Breast epithelium (tissue), 4 donors: ENCODE measurements around the gene KIF12. TPM values are rescaled to one million over a fixed set of nuclear protein-coding genes. Genes with fewer than 3 reads are reported as not detected.

Source experiments
- DNase-seq, 2 donors: peaks; one replicate each; pipeline ENCODE4 v3.0.0-alpha.2; 2019; ENCODE audit warnings: low spot score in 2 of 2
- H3K27ac ChIP-seq, 2 donors: fragments of 200-600 bp; sonication (generic) in 1 of 2; one replicate each; pipeline ENCODE4 v1.5.1; 2016 to 2019; ENCODE audit warnings: mild to moderate bottlenecking in 1 of 2
- H3K27me3 ChIP-seq, 2 donors: fragments of 200-600 bp; sonication (generic) in 1 of 2; one replicate each; pipeline versions ENCODE4 v1.5.1 to v1.6.0; 2017 to 2019; ENCODE audit warnings: control low read depth in 1 of 2, mild to moderate bottlenecking in 1 of 2
- H3K36me3 ChIP-seq: fragments of 200-600 bp; one replicate; pipeline ENCODE4 v1.5.1; 2019
- H3K4me1 ChIP-seq, 2 donors: fragments of 200-600 bp; sonication (generic); one replicate each; pipeline ENCODE4 v1.5.1; 2016 to 2019; ENCODE audit warnings: control low read depth in 1 of 2
- H3K4me3 ChIP-seq, 3 donors: fragments of 200-600 bp; sonication (generic); 1 replicate in 2 of 3; 2 replicates in 1 of 3; pipeline ENCODE4 v1.5.1; 2016 to 2019; ENCODE audit warnings: mild to moderate bottlenecking in 3 of 3, moderate library complexity in 2 of 3
- H3K9me3 ChIP-seq, 2 donors: fragments of 200-600 bp; sonication (generic) in 1 of 2; one replicate each; pipeline ENCODE4 v1.5.1; 2016 to 2019; ENCODE audit warnings: control low read depth in 1 of 2
- POLR2A ChIP-seq: fragments of 450-650 bp; IDR thresholded peaks from one replicate; pipeline ENCODE4 v1.6.1; 2016; ENCODE audit warnings: antibody characterized with exemption, mild to moderate bottlenecking, moderate library complexity
- POLR2AphosphoS5 ChIP-seq, 3 donors: sonication (generic); formaldehyde crosslinking; IDR thresholded peaks; one replicate each; pipeline ENCODE4 v1.6.1; 2017; ENCODE audit warnings: antibody characterized with exemption in 3 of 3
- intact Hi-C: fragments of 100-400 bp; cut with DNase I; formaldehyde crosslinking; loops from one replicate; pipeline ENCODE4 v1.15.1; 2023; ENCODE audit warnings: low total_unique reads
- total RNA-seq, 3 donors: library from RNA; depleted of rRNA; stranded (reverse); fragments of >200 nt; gene quantifications; one replicate each; pipeline ENCODE4 v1.1.0, GENCODE V29; 2016
- TF ChIP-seq, protein P1 (sequence below), 3 donors: fragments of 450-650 bp; IDR thresholded peaks; one replicate each; pipeline ENCODE4 v1.5.1; 2016 to 2017; ENCODE audit warnings: antibody characterized with exemption in 3 of 3, mild to moderate bottlenecking in 3 of 3, moderate library complexity in 3 of 3

Gene KIF12
- total RNA-seq, 3 donors from 2014 or later: 14.4 to 34.4 TPM; not detected in 1

DNA sequence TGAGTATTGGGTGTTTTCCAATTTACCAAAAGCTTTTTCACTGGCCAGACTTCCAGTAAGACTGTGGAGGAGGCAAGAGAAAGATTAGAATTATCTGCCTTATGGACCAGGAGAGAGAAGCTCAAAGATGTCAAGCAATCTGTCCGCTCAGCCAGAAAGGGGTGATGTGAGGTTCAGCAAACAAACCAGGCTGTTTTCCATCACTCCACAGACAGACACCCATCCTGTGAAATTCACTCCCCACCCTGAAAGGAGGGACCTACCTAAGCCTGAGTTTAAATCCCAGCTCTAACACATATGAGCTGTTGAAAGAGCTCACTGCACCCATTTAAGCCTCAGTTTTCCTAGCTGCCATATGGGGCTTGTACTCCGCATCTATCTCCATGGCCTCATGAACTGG lies 41.3 kb upstream of the KIF12 start:
- Histone ChIP-seq H3K9me3 (no peaks in the 10 kb centered on the region), H3K4me3 (no peak overlapping the region), H3K27me3 (no peaks in the 10 kb centered on the region), H3K36me3 (no peaks in the 10 kb centered on the region), H3K27ac (peak overlapping the region in 1 of 2 donors; percentile 11), H3K4me1 (no peaks in the 10 kb centered on the region)
- intact Hi-C loops: no loop called here
- TF ChIP-seq POLR2AphosphoS5 (IDR thresholded peaks at IDR 0.05) (no peak), POLR2A (no peak)
- TF ChIP-seq, protein P1, sequence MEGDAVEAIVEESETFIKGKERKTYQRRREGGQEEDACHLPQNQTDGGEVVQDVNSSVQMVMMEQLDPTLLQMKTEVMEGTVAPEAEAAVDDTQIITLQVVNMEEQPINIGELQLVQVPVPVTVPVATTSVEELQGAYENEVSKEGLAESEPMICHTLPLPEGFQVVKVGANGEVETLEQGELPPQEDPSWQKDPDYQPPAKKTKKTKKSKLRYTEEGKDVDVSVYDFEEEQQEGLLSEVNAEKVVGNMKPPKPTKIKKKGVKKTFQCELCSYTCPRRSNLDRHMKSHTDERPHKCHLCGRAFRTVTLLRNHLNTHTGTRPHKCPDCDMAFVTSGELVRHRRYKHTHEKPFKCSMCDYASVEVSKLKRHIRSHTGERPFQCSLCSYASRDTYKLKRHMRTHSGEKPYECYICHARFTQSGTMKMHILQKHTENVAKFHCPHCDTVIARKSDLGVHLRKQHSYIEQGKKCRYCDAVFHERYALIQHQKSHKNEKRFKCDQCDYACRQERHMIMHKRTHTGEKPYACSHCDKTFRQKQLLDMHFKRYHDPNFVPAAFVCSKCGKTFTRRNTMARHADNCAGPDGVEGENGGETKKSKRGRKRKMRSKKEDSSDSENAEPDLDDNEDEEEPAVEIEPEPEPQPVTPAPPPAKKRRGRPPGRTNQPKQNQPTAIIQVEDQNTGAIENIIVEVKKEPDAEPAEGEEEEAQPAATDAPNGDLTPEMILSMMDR (IDR thresholded peaks at IDR 0.05): no peak
- DNase-seq: no peak

DNA sequence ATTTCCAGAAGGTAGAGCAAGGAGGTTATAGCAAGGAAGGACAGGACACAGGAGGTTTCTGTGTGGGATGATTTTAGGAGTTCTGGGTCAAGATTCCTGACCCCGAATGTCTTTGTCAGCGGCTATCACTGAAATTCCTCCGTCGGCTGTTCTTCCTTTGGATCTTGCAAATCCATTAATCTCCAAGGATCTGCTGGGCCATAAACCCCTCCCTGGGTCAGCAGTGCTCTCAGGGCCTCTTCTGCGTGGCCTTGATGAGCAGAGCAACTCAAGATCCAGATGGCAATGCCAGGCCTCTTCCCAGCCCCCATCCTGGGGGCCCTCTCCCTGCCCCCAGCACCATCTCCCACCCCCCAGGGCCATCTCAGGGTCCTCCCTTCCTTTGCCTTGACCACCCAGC lies 40.0 kb upstream of the KIF12 start:
- Histone ChIP-seq H3K9me3 (no peaks in the 10 kb centered on the region), H3K27ac (peak overlapping the region in 1 of 2 donors; percentile 20), H3K27me3 (no peaks in the 10 kb centered on the region), H3K4me1 (no peaks in the 10 kb centered on the region), H3K4me3 (no peak overlapping the region), H3K36me3 (no peaks in the 10 kb centered on the region)
- no peak for TF ChIP-seq POLR2AphosphoS5 (IDR thresholded peaks at IDR 0.05)
- TF ChIP-seq, protein P1 (IDR thresholded peaks at IDR 0.05): no peak
- TF ChIP-seq POLR2A: no peak
- DNase-seq: no peak
- intact Hi-C loops: no loop called here

DNA sequence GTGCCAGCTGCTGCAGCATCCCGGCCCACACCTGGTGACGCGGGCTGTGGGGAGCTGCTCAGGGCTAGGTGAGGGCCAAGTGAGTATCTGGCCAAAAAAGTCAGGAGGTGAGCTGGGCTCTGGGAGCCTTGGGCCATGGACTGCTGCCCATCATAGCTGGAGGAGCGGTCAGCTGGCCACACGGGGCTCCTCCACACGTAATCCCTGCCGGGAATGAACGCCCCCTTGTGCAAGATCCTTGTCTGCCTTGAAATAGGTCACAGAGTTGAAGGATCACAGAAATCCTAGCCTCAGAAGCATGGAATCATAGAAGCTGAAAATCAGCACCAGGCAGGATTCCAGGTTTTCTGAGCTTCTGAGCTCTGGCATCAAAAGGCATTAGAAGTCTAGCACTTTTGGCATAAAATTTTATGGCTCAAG lies 39.5 kb upstream of the KIF12 start:
- intact Hi-C loops: no loop called here
- H3K9me3 ChIP-seq: no peaks in the 10 kb centered on the region
- no peaks in the 10 kb centered on the region for H3K4me1 ChIP-seq
- TF ChIP-seq POLR2AphosphoS5 (IDR thresholded peaks at IDR 0.05) (peak in 2 of 3 donors; percentile 54 to 78), POLR2A (no peak)
- no peak for DNase-seq
- H3K4me3 ChIP-seq: no peak overlapping the region
- H3K36me3 ChIP-seq: no peaks in the 10 kb centered on the region
- no peaks in the 10 kb centered on the region for H3K27me3 ChIP-seq
- peak overlapping the region in 1 of 2 donors; percentile 43 for H3K27ac ChIP-seq

DNA sequence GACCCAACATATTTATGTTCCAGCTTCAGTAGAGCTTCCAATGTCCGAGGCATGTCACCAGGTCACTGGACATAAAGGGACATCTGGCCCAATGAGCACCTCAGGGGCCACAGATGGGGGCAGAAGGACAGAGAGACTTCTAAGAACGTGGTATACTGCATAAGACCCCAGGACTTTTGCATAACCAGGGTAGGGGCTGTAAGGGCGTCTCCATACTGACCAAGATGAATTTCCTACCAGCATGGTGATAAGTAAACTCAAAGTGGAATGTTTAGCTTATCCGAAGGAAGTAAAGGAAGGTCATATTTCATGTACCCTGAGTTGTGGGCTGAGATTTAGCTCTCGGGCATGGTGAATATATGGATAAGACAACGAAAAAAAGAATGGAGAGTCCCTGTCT lies 38.7 kb upstream of the KIF12 start:
- TF ChIP-seq POLR2AphosphoS5 (IDR thresholded peaks at IDR 0.05) (no peak), POLR2A (no peak)
- TF ChIP-seq, protein P1 (IDR thresholded peaks at IDR 0.05): no peak
- Histone ChIP-seq H3K27ac (peak overlapping the region in 1 of 2 donors; percentile 43), H3K9me3 (no peaks in the 10 kb centered on the region), H3K27me3 (no peaks in the 10 kb centered on the region), H3K4me1 (no peaks in the 10 kb centered on the region), H3K36me3 (no peaks in the 10 kb centered on the region), H3K4me3 (no peak overlapping the region)
- DNase-seq: no peak
- intact Hi-C loops: no loop called here

DNA sequence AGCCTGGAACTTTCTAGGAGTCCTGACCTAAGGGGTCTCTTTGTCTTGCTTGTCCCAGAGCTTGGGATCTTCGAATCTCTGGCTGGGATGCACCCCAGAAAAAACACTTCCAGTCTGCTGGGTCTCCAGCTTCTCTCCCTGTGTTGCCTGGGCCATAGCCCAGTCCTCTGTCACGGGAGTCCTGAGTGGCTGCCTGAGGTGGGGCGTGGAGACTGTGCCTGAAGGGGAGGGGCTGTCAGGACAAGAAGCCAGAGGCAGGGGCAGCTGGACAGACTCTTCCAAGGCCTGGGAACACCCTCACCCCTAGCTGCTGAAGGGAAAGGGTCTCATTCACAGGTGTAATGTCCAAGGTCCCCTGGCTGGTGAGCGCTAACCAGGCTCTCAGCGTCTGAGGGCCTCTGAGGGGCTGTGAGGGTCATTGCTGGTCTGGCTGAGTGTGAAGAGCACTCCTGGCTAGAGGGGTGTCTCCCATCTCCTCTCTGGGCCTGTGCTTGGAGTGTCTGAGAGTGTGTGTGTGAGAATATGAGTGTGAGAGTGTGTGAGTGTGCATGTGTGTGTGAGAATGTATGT lies 35.8 kb upstream of the KIF12 start:
- no peaks in the 10 kb centered on the region for H3K27me3 ChIP-seq
- TF ChIP-seq, protein P1 (IDR thresholded peaks at IDR 0.05): no peak
- TF ChIP-seq POLR2A: no peak
- no peak for TF ChIP-seq POLR2AphosphoS5 (IDR thresholded peaks at IDR 0.05)
- no peaks in the 10 kb centered on the region for H3K9me3 ChIP-seq
- H3K27ac ChIP-seq: no peak overlapping the region
- H3K36me3 ChIP-seq: no peaks in the 10 kb centered on the region
- intact Hi-C loops: no loop called here
- H3K4me1 ChIP-seq: no peaks in the 10 kb centered on the region
- H3K4me3 ChIP-seq: no peak overlapping the region
- no peak for DNase-seq
